ENCODE results near the gene ZCCHC8.

DNA sequence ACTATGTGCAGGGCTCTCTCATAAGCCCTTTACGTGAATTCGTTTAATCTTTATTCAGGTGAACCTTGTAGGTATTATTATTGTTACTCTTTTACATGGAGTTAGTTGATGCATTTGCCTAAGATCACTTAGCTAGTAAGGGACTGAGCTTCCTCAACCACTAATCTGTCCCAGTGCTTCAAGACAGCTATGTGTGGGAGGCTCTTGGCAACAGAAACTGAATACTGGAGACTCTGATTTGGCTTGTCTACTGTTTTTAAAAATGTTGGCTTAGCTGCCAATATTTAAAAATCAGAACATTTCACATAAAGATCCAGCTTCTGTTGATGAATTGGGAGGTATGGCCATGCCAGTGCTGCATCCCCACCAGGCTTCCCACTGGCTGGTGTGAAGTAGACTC, 33.1 kb upstream of the ZCCHC8 start:
- TF ChIP-seq, protein P1, sequence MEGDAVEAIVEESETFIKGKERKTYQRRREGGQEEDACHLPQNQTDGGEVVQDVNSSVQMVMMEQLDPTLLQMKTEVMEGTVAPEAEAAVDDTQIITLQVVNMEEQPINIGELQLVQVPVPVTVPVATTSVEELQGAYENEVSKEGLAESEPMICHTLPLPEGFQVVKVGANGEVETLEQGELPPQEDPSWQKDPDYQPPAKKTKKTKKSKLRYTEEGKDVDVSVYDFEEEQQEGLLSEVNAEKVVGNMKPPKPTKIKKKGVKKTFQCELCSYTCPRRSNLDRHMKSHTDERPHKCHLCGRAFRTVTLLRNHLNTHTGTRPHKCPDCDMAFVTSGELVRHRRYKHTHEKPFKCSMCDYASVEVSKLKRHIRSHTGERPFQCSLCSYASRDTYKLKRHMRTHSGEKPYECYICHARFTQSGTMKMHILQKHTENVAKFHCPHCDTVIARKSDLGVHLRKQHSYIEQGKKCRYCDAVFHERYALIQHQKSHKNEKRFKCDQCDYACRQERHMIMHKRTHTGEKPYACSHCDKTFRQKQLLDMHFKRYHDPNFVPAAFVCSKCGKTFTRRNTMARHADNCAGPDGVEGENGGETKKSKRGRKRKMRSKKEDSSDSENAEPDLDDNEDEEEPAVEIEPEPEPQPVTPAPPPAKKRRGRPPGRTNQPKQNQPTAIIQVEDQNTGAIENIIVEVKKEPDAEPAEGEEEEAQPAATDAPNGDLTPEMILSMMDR (IDR thresholded peaks at IDR 0.05), result no peak
- TF ChIP-seq POLR2A (IDR thresholded peaks at IDR 0.05), result no peak
- no peak for TF ChIP-seq POLR2AphosphoS5 (IDR thresholded peaks at IDR 0.05)
- no peak for TF ChIP-seq EP300 (IDR thresholded peaks at IDR 0.05)

Measured in sigmoid colon (tissue), 4 donors.